Thyroid gland (tissue), 4 donors: ENCODE results near the gene HK3. TPM values are rescaled to one million over a fixed set of nuclear protein-coding genes. Genes with fewer than 3 reads are reported as not detected.

Experiments used
- DNase-seq, 2 donors: peaks; one replicate each; pipeline ENCODE4 v3.0.0-alpha.2; 2019
- H3K27ac ChIP-seq, 3 donors: fragments of 200-600 bp; sonication (generic); 1 replicate in 2 of 3; 2 replicates in 1 of 3; pipeline ENCODE4 v1.5.1; 2016 to 2019; ENCODE audit warnings: mild to moderate bottlenecking in 1 of 3, moderate library complexity in 1 of 3
- H3K27me3 ChIP-seq: fragments of 200-600 bp; sonication (generic); one replicate; pipeline ENCODE4 v1.5.1; 2019
- H3K36me3 ChIP-seq, 2 donors: fragments of 200-600 bp; sonication (generic); one replicate each; pipeline ENCODE4 v1.5.1; 2016 to 2019
- H3K4me1 ChIP-seq, 2 donors: fragments of 200-600 bp; sonication (generic); one replicate each; pipeline ENCODE4 v1.5.1; 2017 to 2019
- H3K4me3 ChIP-seq, 3 donors: fragments of 200-600 bp; sonication (generic); replicated peaks in 1 of 3; 1 replicate in 2 of 3; 2 replicates in 1 of 3; pipeline ENCODE4 v1.5.1; 2016; ENCODE audit warnings: mild to moderate bottlenecking in 1 of 3
- H3K9me3 ChIP-seq: fragments of 200-600 bp; sonication (generic); one replicate; pipeline ENCODE4 v1.5.1; 2017
- CTCF ChIP-seq, 6 experiments: fragments of 200-600 bp in 3 of 6; fragments of 450-650 bp in 3 of 6; sonication (generic) in 3 of 6; IDR thresholded peaks; one replicate each; pipeline ENCODE4 v1.5.1; 2016 to 2019; ENCODE audit warnings: antibody characterized with exemption in 6 of 6, mild to moderate bottlenecking in 2 of 6, inconsistent platforms in 1 of 6, moderate library complexity in 1 of 6
- POLR2A ChIP-seq, 2 donors: fragments of 450-650 bp; IDR thresholded peaks; one replicate each; pipeline ENCODE4 v1.6.1; 2017; ENCODE audit warnings: antibody characterized with exemption in 2 of 2, mild to moderate bottlenecking in 2 of 2, moderate library complexity in 1 of 2
- WGBS, 2 donors: methylation state at CpG; one replicate each; pipeline ENCODE4 v1.1.5; 2017; 5-methylcytosine and 5-hydroxymethylcytosine counted together
- intact Hi-C: fragments of 100-400 bp; cut with DNase I; formaldehyde crosslinking; loops from one replicate; pipeline ENCODE4 v1.15.1; 2023
- total RNA-seq, 4 donors: library from RNA; depleted of rRNA; stranded (reverse); fragments of >200 nt; gene quantifications; one replicate each; pipeline ENCODE4 v1.2.3, GENCODE V29; 2016

Gene HK3
- total RNA-seq, 4 donors from 2014 or later = 0.67 to 3.1 (median 2.1) TPM

- 39 to 48% methylated on average over 3 to 11 of the region's 24 CpGs for WGBS, 2 donors
- no peak overlapping the region for H3K27ac ChIP-seq
- DNase-seq = no peak
- no peaks in the 10 kb centered on the region for H3K36me3 ChIP-seq
- no peaks in the 10 kb centered on the region for H3K4me1 ChIP-seq
- H3K4me3 ChIP-seq = no peak overlapping the region
- TF ChIP-seq CTCF (IDR thresholded peaks at IDR 0.05) (no peak), POLR2A (IDR thresholded peaks at IDR 0.05) (no peak)
- H3K9me3 ChIP-seq = no peaks in the 10 kb centered on the region
- no peaks in the 10 kb centered on the region for H3K27me3 ChIP-seq
- intact Hi-C loops = no loop called here
Measured at GRCh38 chr5:176846335-176847140, 52.6 kb downstream of the HK3 start.

- DNase-seq = no peak
- TF ChIP-seq CTCF (IDR thresholded peaks at IDR 0.05) (no peak), POLR2A (IDR thresholded peaks at IDR 0.05) (no peak)
- H3K4me3 ChIP-seq = no peak overlapping the region
- 49 to 58% methylated on average over 4 to 5 of the region's 6 CpGs for WGBS, 2 donors
- H3K27me3 ChIP-seq = no peaks in the 10 kb centered on the region
- no peaks in the 10 kb centered on the region for H3K4me1 ChIP-seq
- H3K9me3 ChIP-seq = no peaks in the 10 kb centered on the region
- intact Hi-C loops = no loop called here
- no peaks in the 10 kb centered on the region for H3K36me3 ChIP-seq
- no peak overlapping the region for H3K27ac ChIP-seq
Measured at GRCh38 chr5:176845392-176845713, 53.8 kb downstream of the HK3 start.

- WGBS, 2 donors = 32 to 42% methylated on average over 17 to 21 of the region's 21 CpGs
- Histone ChIP-seq H3K36me3 (no peaks in the 10 kb centered on the region), H3K27ac (no peak overlapping the region), H3K9me3 (no peaks in the 10 kb centered on the region), H3K4me1 (no peaks in the 10 kb centered on the region), H3K4me3 (no peak overlapping the region), H3K27me3 (no peaks in the 10 kb centered on the region)
- intact Hi-C loops = no loop called here
- TF ChIP-seq CTCF (IDR thresholded peaks at IDR 0.05) (no peak), POLR2A (IDR thresholded peaks at IDR 0.05) (no peak)
- DNase-seq = no peak
Measured at GRCh38 chr5:176844706-176845391, 54.3 kb downstream of the HK3 start.

DNA sequence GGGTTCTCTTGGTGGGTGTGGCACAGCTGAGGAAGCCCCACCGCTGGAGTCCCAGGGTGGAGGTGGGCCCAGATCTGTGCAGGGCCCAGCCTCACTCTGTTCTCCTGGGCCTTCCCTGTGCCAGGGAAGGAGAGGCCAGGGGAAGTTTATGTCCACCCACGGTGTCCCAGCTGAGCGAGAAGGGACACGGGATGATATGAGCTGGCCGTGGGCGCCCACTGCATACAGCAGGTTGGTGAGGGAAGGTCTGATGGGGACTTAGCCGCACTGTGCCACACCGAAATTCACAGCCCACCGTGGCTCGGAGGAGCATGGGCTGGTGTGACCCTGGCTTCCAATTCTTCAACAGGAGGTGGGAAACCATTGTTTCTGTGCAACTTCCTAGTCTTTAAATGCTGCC is 54.9 kb downstream of the HK3 start:
- intact Hi-C loops = no loop called here
- H3K4me3 ChIP-seq = no peak overlapping the region
- H3K27me3 ChIP-seq = no peaks in the 10 kb centered on the region
- no peak for DNase-seq
- no peaks in the 10 kb centered on the region for H3K36me3 ChIP-seq
- no peak overlapping the region for H3K27ac ChIP-seq
- no peaks in the 10 kb centered on the region for H3K9me3 ChIP-seq
- no peaks in the 10 kb centered on the region for H3K4me1 ChIP-seq
- WGBS, 2 donors = 79 to 90% methylated on average over 5 to 10 of the region's 10 CpGs
- TF ChIP-seq POLR2A (IDR thresholded peaks at IDR 0.05) (no peak), CTCF (IDR thresholded peaks at IDR 0.05) (no peak)

DNA sequence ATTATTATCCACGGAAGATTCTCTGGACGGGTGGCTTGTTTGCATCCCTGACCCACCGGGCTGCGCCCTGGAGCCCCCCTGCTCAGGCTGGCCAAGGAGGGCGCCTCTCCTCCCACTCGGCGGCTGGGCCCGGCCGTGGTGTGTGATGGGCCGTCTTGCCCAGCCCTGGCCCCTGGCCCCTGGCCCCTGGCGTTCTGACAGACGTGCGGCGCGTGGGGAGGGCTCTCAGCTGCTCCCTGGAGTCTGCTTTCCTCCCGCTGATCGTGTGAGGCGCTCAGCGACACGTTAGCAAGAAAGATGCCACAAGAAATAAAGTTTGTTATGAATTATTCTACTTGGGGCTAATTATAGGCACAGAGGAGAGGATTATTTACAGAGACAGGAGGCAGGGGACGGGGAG is 55.5 kb downstream of the HK3 start:
- TF ChIP-seq CTCF (IDR thresholded peaks at IDR 0.05) (no peak), POLR2A (IDR thresholded peaks at IDR 0.05) (no peak)
- WGBS, 2 donors = 52 to 56% methylated on average over 18 to 21 of the region's 21 CpGs

More for the DNA sequence above, 55.5 kb downstream of the HK3 start:
- Histone ChIP-seq H3K4me3 (no peak overlapping the region), H3K9me3 (no peaks in the 10 kb centered on the region), H3K27ac (no peak overlapping the region), H3K27me3 (no peaks in the 10 kb centered on the region), H3K36me3 (no peaks in the 10 kb centered on the region), H3K4me1 (no peaks in the 10 kb centered on the region)
- DNase-seq = no peak
- intact Hi-C loops = no loop called here
